OCI-M2 (cell line): Measurements from ENCODE around the gene MEF2B.
"Not testable (repeated sequence)": the region's sequence is repeated elsewhere in the genome, so short reads cannot be mapped to it uniquely, and the experiment has no call there.

ENCODE experiments used
- DNase-seq: peaks from one replicate; lab custom pipeline; 2025; ENCODE audit not compliant: unreplicated experiment; lab: John Stamatoyannopoulos, UW

MEF2B gene

GRCh38 chr19:19102566-19102965 lies 67.5 kb downstream of the MEF2B start:
- DNase-seq, result not testable (repeated sequence)

GRCh38 chr19:19101540-19101939 lies 68.5 kb downstream of the MEF2B start:
- no peak for DNase-seq

- DNase-seq, result no peak
Measured at GRCh38 chr19:19098703-19099632, 71.1 kb downstream of the MEF2B start.

GRCh38 chr19:19098084-19098702 lies 71.9 kb downstream of the MEF2B start:
- no peak for DNase-seq

- no peak for DNase-seq
Measured at GRCh38 chr19:19096641-19097627, 73.1 kb downstream of the MEF2B start.

- no peak for DNase-seq
Measured at GRCh38 chr19:19095691-19096090, 74.4 kb downstream of the MEF2B start.
